Measurements from ENCODE around the gene MNS1. TPM values are rescaled to one million over a fixed set of nuclear protein-coding genes. Genes with fewer than 3 reads are reported as not detected.

MNS1 gene
- total and polyA plus RNA-seq, 10 of the 15 experiments (the other 5 are each of a cell fraction or from before 2014, with no cell fraction given): 0.45 to 2.6 (median 0.97) TPM

GRCh38 chr15:56495533-56495932 lies 30.6 kb upstream of the MNS1 start:
- no peaks in the 10 kb centered on the region for H3K36me3 ChIP-seq (ENCODE audit: control insufficient read depth in 2 of 2, insufficient read depth in 2 of 2, low read length in 1 of 2)
- no peaks in the 10 kb centered on the region for H4K20me1 ChIP-seq (ENCODE audit: control insufficient read depth, insufficient read depth)
- peak; percentile 56 for FAIRE-seq
- POLR2A ChIA-PET: no interaction called here
- in situ Hi-C loops (cut with MboI): loop anchor here (10.0 kb wide), 2 partner anchors 719 to 1039 kb away; no protein-coding TSS in a partner anchor
- H3K9ac ChIP-seq (ENCODE audit: control insufficient read depth, insufficient read depth, low read length): no peak overlapping the region
- no peaks in the 10 kb centered on the region; a peak in 1 of 4 replicates for H3K27me3 ChIP-seq (replicated peaks in 1 of 2; ENCODE audit: control insufficient read depth in 2 of 2, insufficient read depth in 2 of 2, low read length in 1 of 2)
- SMC1A ChIA-PET (ENCODE audit: uncharacterized antibody, unreplicated experiment): interaction anchor here (0.9 to 3.5 kb wide), 3 partner anchors 346 to 651 kb away, joined by 3 to 17 read pairs (median 6); no protein-coding TSS in a partner anchor
- no peak overlapping the region for H3K27ac ChIP-seq (ENCODE audit: control insufficient read depth, insufficient read depth)
- no peaks in the 10 kb centered on the region for H3K79me2 ChIP-seq (ENCODE audit: control insufficient read depth, insufficient read depth, low read length)
- H3K9me3 ChIP-seq (replicated peaks; ENCODE audit: control insufficient read depth, insufficient read depth, low read length): no peaks in the 10 kb centered on the region
- RAD21 ChIA-PET (ENCODE audit: unreplicated experiment): interaction anchor here (1.4 to 1.6 kb wide), 3 partner anchors 373 to 652 kb away, joined by 3 to 6 read pairs (median 4); no protein-coding TSS in a partner anchor
- no peak for TF ChIP-seq MEF2B (IDR thresholded peaks at IDR 0.05; ENCODE audit: partially characterized antibody, poor library complexity, severe bottlenecking)
- H3K4me1 ChIP-seq (ENCODE audit: control insufficient read depth, insufficient read depth, low read length): no peaks in the 10 kb centered on the region
- intact Hi-C loops (cut with micrococcal nuclease; ENCODE audit: unreplicated experiment): loop anchor here (10.0 kb wide), 1 partner anchor 649 kb away; no protein-coding TSS in a partner anchor
- no peak for DNase-seq (ENCODE audit: low read depth, low spot score)
- no peak overlapping the region for H3K4me2 ChIP-seq (ENCODE audit: control insufficient read depth, insufficient read depth)
- no peak overlapping the region for H3K4me3 ChIP-seq
- no peak overlapping the region for H2AFZ ChIP-seq (ENCODE audit: control insufficient read depth, low read depth, low read length)
- WGBS (ENCODE audit: insufficient coverage, insufficient replicate concordance, low lambda C conversion rate, missing lambda C conversion rate): 52% methylated on average over 3 of the region's 3 CpGs
- CTCF ChIA-PET: interaction anchor here (0.8 to 1.5 kb wide), 4 partner anchors 269 to 1032 kb away, joined by 4 to 9 read pairs (median 7); no protein-coding TSS in a partner anchor
- BruUV-seq (replicated peaks): no TSS peak
- ATAC-seq: no peak

GRCh38 chr15:56495053-56495452 lies 30.1 kb upstream of the MNS1 start:
- ChIA-PET CTCF (interaction anchor here (0.6 to 1.5 kb wide), 6 partner anchors 270 to 718 kb away, joined by 3 to 9 read pairs (median 4); no protein-coding TSS in a partner anchor), SMC1A (ENCODE audit: uncharacterized antibody, unreplicated experiment) (interaction anchor here (0.9 to 3.5 kb wide), 4 partner anchors 347 to 1033 kb away, joined by 3 to 17 read pairs (median 5); no protein-coding TSS in a partner anchor)
- TF ChIP-seq KLF5 (IDR thresholded peaks at IDR 0.05; ENCODE audit: partially characterized antibody) (no peak), NFIC (IDR thresholded peaks at IDR 0.05; ENCODE audit: low read depth, low read length) (no peak), PML (IDR thresholded peaks at IDR 0.05; ENCODE audit: low read length) (no peak), CHD2 (IDR thresholded peaks at IDR 0.05; ENCODE audit: borderline replicate concordance, low read depth, low read length) (no peak), HSF1 (IDR thresholded peaks at IDR 0.05; ENCODE audit: low read depth, low read length) (no peak), BCLAF1 (IDR thresholded peaks at IDR 0.05) (no peak)

More at GRCh38 chr15:56495053-56495452, 30.1 kb upstream of the MNS1 start:
- H3K4me1 ChIP-seq (ENCODE audit: control insufficient read depth, insufficient read depth, low read length): no peaks in the 10 kb centered on the region
- H3K9me3 ChIP-seq (replicated peaks; ENCODE audit: control insufficient read depth, insufficient read depth, low read length): no peaks in the 10 kb centered on the region
- DNase-seq (ENCODE audit: low read depth, low spot score) (no peak), FAIRE-seq (no peak), ATAC-seq (no peak)
- no peak overlapping the region for H3K27ac ChIP-seq (ENCODE audit: control insufficient read depth, insufficient read depth)
- H3K36me3 ChIP-seq (ENCODE audit: control insufficient read depth in 2 of 2, insufficient read depth in 2 of 2, low read length in 1 of 2): no peaks in the 10 kb centered on the region
- H3K79me2 ChIP-seq (ENCODE audit: control insufficient read depth, insufficient read depth, low read length): no peaks in the 10 kb centered on the region
- H3K4me2 ChIP-seq (ENCODE audit: control insufficient read depth, insufficient read depth): no peak overlapping the region
- POLR2A ChIA-PET: no interaction called here
- H3K4me3 ChIP-seq: no peak overlapping the region
- RAD21 ChIA-PET (ENCODE audit: unreplicated experiment): interaction anchor here (1.1 to 1.4 kb wide), 4 partner anchors 375 to 812 kb away, joined by 3 to 6 read pairs (median 4); no protein-coding TSS in a partner anchor
- H3K9ac ChIP-seq (ENCODE audit: control insufficient read depth, insufficient read depth, low read length): no peak overlapping the region
- in situ Hi-C loops (cut with MboI): loop anchor here (10.0 kb wide), 2 partner anchors 720 to 1040 kb away; no protein-coding TSS in a partner anchor
- no peaks in the 10 kb centered on the region for H3K27me3 ChIP-seq (replicated peaks in 1 of 2; ENCODE audit: control insufficient read depth in 2 of 2, insufficient read depth in 2 of 2, low read length in 1 of 2)
- 7% methylated on average over 3 of the region's 3 CpGs for WGBS (ENCODE audit: insufficient coverage, insufficient replicate concordance, low lambda C conversion rate, missing lambda C conversion rate)
- no peaks in the 10 kb centered on the region for H4K20me1 ChIP-seq (ENCODE audit: control insufficient read depth, insufficient read depth)
- intact Hi-C loops (cut with micrococcal nuclease; ENCODE audit: unreplicated experiment): loop anchor here (10.0 kb wide), 1 partner anchor 650 kb away; no protein-coding TSS in a partner anchor
- no peak overlapping the region for H2AFZ ChIP-seq (ENCODE audit: control insufficient read depth, low read depth, low read length)
- no TSS peak for BruUV-seq (replicated peaks)
